Spleen (tissue), 11 donors: ENCODE measurements around the gene DNAJB8. TPM values are rescaled to one million over a fixed set of nuclear protein-coding genes. Genes with fewer than 3 reads are reported as not detected.

Experiments used
- DNase-seq: peaks from one replicate; pipeline ENCODE4 v3.0.0-alpha.2; 2020
- H3K27ac ChIP-seq, 8 donors: fragments of 200-600 bp; sonication (generic) in 7 of 8; 1 replicate in 4 of 8; 2 replicates in 4 of 8; pipeline versions ENCODE4 v1.5.0 to v1.8.0; 2016 to 2021; ENCODE audit warnings: inconsistent platforms in 4 of 8, mild to moderate bottlenecking in 4 of 8, moderate library complexity in 1 of 8
- H3K27me3 ChIP-seq, 7 donors: fragments of 200-600 bp; sonication (generic) in 6 of 7; replicated peaks in 1 of 7; 1 replicate in 4 of 7; 2 replicates in 3 of 7; pipeline versions ENCODE4 v1.5.0 to v1.8.0; 2016 to 2021; ENCODE audit warnings: inconsistent platforms in 3 of 7, mild to moderate bottlenecking in 1 of 7
- H3K36me3 ChIP-seq, 6 donors: fragments of 200-600 bp; sonication (generic) in 5 of 6; 1 replicate in 4 of 6; 2 replicates in 2 of 6; pipeline versions ENCODE4 v1.5.0 to v1.8.0; 2016 to 2021; ENCODE audit warnings: inconsistent platforms in 2 of 6
- H3K4me1 ChIP-seq, 6 donors: fragments of 200-600 bp; sonication (generic) in 5 of 6; 1 replicate in 3 of 6; 2 replicates in 3 of 6; pipeline versions ENCODE4 v1.5.0 to v1.8.0; 2016 to 2021; ENCODE audit warnings: inconsistent platforms in 3 of 6
- H3K4me3 ChIP-seq, 8 donors: fragments of 200-600 bp; sonication (generic) in 7 of 8; 1 replicate in 4 of 8; 2 replicates in 4 of 8; pipeline versions ENCODE4 v1.5.0 to v1.8.0; 2016 to 2021; ENCODE audit warnings: inconsistent platforms in 4 of 8, mild to moderate bottlenecking in 4 of 8, moderate library complexity in 2 of 8
- H3K9me3 ChIP-seq, 8 donors: fragments of 200-600 bp; sonication (generic) in 7 of 8; 1 replicate in 4 of 8; 2 replicates in 4 of 8; pipeline versions ENCODE4 v1.5.0 to v1.8.0; 2016 to 2021; ENCODE audit warnings: inconsistent platforms in 4 of 8
- POLR2A ChIP-seq, 3 donors: fragments of 450-650 bp; IDR thresholded peaks; one replicate each; pipeline ENCODE4 v1.5.1; 2017; ENCODE audit warnings: antibody characterized with exemption in 3 of 3, mild to moderate bottlenecking in 1 of 3
- POLR2AphosphoS5 ChIP-seq, 3 donors: sonication (generic); formaldehyde crosslinking; IDR thresholded peaks; one replicate each; pipeline ENCODE4 v1.5.1; 2017; ENCODE audit warnings: antibody characterized with exemption in 3 of 3
- WGBS, 5 donors: extraction: QIAGEN DNeasy Blood & Tissue Kit in 3 of 5; methylation state at CpG; one replicate each; pipeline versions ENCODE4 v1.1.5 to v1.1.7; 2013 to 2018; 5-methylcytosine and 5-hydroxymethylcytosine counted together
- intact Hi-C: fragments of 100-400 bp; cut with DNase I; formaldehyde crosslinking; loops from one replicate; pipeline ENCODE4 v1.15.0; 2023; ENCODE audit warnings: low total_unique reads
- polyA plus RNA-seq, 3 donors: library from polyadenylated mRNA; stranded (reverse); fragments of 200-250 nt; gene quantifications; one replicate each; pipeline ENCODE4 v1.2.1, GENCODE V29; 2013
- total RNA-seq, 7 donors: library from RNA; depleted of rRNA in 3 of 7; stranded (reverse); fragments of >200 nt in 3 of 7; fragmentation: NEBNext Ultra II Directional in 4 of 7; extraction: Animal tissue kit (Norgen Biotek cat#: 25700) in 4 of 7; gene quantifications; one replicate each; pipeline versions ENCODE4 v1.1.0 to v1.2.1, GENCODE V29; 2016 to 2021
- TF ChIP-seq, protein P1 (sequence below), 11 experiments: fragments of 200-600 bp in 7 of 11; fragments of 450-650 bp in 4 of 11; sonication (generic) in 4 of 11; IDR thresholded peaks in 8 of 11; conservative IDR thresholded peaks in 3 of 11; 1 replicate in 7 of 11; 2 replicates in 4 of 11; pipeline versions ENCODE4 v1.4.0 to v1.8.0; 2016 to 2021; ENCODE audit warnings: antibody characterized with exemption in 11 of 11, inconsistent platforms in 4 of 11, mild to moderate bottlenecking in 1 of 11
- donor health status: healthy with polysubstance abuse.
- donor health status: DM: no; HTN: no; CAD: no; lungs with moderate emphysema.
- donor health status: DM: no; HTN: no; CAD: no.
- donor health status: Bipolar disorder and iron deficiency.
- donor health status: healthy.
- donor health status: DM: no; HTN: no; CAD: no.
- donor health status: DM: yes; HTN: yes; CAD: no.

DNAJB8 gene
- total and polyA plus RNA-seq, 10 donors, result not detected

DNA sequence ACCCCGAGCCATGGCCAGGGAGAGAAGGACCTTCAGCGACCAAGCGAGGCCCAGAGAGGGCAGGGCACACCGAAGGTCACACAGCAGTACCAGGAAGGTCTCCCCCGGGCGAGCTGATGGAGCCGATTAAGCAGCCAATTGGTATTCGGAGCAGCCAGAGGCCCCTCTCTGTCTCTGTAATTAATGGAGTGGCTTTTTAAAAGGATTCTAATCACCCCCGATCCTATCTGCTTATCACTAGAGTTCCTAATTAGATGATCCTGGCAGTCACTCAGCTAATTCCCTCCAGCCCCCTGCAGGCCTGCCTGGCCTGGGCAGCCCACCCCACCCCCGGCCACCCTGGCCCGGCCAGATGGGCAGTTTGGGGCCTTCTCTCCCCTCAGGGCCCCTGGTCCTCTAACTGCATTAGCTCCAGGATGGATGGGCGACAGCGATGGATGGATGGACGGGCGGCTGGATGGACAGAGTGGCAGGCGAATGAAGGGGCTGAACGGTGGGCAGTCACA lies 1.6 kb upstream of the DNAJB8 start:
- 88 to 96% (median 90%) methylated on average over 9 to 17 of the region's 17 CpGs for WGBS, 5 donors
- H3K27me3 ChIP-seq, result peaks cover 0 to 20% (median 0%) of the 10 kb centered on the region in 7 donors
- TF ChIP-seq POLR2AphosphoS5 (IDR thresholded peaks at IDR 0.05), result no peak
- TF ChIP-seq, protein P1, sequence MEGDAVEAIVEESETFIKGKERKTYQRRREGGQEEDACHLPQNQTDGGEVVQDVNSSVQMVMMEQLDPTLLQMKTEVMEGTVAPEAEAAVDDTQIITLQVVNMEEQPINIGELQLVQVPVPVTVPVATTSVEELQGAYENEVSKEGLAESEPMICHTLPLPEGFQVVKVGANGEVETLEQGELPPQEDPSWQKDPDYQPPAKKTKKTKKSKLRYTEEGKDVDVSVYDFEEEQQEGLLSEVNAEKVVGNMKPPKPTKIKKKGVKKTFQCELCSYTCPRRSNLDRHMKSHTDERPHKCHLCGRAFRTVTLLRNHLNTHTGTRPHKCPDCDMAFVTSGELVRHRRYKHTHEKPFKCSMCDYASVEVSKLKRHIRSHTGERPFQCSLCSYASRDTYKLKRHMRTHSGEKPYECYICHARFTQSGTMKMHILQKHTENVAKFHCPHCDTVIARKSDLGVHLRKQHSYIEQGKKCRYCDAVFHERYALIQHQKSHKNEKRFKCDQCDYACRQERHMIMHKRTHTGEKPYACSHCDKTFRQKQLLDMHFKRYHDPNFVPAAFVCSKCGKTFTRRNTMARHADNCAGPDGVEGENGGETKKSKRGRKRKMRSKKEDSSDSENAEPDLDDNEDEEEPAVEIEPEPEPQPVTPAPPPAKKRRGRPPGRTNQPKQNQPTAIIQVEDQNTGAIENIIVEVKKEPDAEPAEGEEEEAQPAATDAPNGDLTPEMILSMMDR (IDR thresholded peaks at IDR 0.05 in 8 of 11, conservative IDR thresholded peaks at IDR 0.05 in 3 of 11), result no peak
- no peak for TF ChIP-seq POLR2A (IDR thresholded peaks at IDR 0.05)
- H3K27ac ChIP-seq, result no peak overlapping the region
- no peak for DNase-seq
- H3K36me3 ChIP-seq, result no peaks in the 10 kb centered on the region
- H3K9me3 ChIP-seq, result no peaks in the 10 kb centered on the region
- intact Hi-C loops, result no loop called here
- no peaks in the 10 kb centered on the region for H3K4me1 ChIP-seq
- H3K4me3 ChIP-seq, result no peak overlapping the region

DNA sequence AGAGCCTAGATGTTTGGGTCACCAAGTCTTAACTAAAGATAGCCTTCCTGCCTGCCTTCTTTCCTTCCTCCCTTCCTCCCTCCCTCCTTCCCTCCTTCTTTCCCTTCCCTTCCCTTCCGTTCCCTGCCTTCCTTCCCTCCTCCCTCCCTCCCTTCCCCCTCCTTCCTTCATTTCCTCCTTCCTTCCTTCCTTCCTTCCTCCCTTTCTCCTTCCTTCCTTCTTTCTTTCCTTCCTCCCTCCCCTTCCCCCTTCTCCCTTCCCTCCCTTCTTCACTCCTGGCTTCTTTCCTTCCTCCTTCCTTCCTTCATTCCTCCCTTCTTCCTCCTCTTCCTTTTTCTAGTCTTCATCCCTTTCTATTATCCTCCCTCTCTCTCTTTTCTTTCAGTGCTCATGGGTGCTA lies 2.0 kb downstream of the DNAJB8 start:
- WGBS, 5 donors, result 17 to 48% (median 35%) methylated on average over 1 of the region's 1 CpG
- intact Hi-C loops, result no loop called here
- Histone ChIP-seq H3K27ac (no peak overlapping the region), H3K4me1 (no peaks in the 10 kb centered on the region), H3K9me3 (no peaks in the 10 kb centered on the region), H3K27me3 (peaks cover 0 to 14% (median 0%) of the 10 kb centered on the region in 7 donors), H3K4me3 (no peak overlapping the region), H3K36me3 (no peaks in the 10 kb centered on the region)
- no peak for TF ChIP-seq POLR2A (IDR thresholded peaks at IDR 0.05)
- no peak for DNase-seq

DNA sequence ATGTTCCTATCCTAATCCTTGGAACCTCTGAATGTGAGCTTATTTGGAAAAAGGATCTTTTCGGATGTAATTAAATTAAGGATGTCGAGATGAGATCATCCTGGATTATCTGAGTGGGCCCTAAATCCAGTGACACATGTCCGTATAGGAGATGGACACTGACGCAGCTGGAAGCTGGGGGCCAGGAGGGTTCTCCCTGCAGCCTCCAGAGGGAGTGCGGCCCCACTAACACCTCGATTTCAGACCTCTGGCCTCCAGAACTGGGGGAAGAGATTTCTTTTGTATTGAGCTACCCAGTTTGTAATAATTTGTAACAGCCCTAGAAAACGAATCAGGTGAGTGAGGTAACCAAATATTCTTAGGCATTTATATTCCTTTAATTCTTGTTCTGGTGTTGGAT lies 2.5 kb downstream of the DNAJB8 start:
- Histone ChIP-seq H3K4me1 (no peaks in the 10 kb centered on the region), H3K27me3 (peaks cover 0 to 16% (median 0%) of the 10 kb centered on the region in 7 donors), H3K36me3 (no peaks in the 10 kb centered on the region), H3K4me3 (no peak overlapping the region), H3K27ac (no peak overlapping the region), H3K9me3 (no peaks in the 10 kb centered on the region)
- intact Hi-C loops, result no loop called here
- 53 to 82% (median 62%) methylated on average over 7 of the region's 7 CpGs for WGBS, 5 donors
- DNase-seq, result no peak
- TF ChIP-seq, protein P1 (IDR thresholded peaks at IDR 0.05 in 8 of 11, conservative IDR thresholded peaks at IDR 0.05 in 3 of 11), result peak in 9 of 11 experiments; percentile 11 to 54 (median 40)
- no peak for TF ChIP-seq POLR2A (IDR thresholded peaks at IDR 0.05)
- peak in 1 of 3 donors; percentile 9 for TF ChIP-seq POLR2AphosphoS5 (IDR thresholded peaks at IDR 0.05)

DNA sequence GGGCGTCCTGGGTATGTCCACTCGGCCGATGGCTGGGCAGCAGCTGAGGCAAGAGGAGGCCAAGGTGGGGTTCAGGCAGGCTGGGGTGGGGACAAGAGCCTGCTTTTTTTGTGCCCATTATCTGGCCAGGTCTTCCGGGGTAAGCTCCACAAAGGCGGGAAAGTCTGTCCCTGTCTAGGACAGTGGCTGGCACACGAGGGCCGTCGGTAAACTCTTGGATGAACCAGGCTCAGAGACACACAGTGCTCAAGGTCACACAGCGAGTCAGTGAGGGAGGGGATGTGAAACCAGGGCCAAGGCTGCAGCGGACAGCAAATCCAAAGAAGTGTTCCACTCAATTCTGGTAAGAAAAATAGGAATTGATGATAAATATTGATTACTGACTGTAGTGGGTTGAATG lies 2.9 kb downstream of the DNAJB8 start:
- Histone ChIP-seq H3K27me3 (peaks cover 0 to 16% (median 0%) of the 10 kb centered on the region in 7 donors), H3K4me3 (no peak overlapping the region), H3K9me3 (no peaks in the 10 kb centered on the region), H3K4me1 (no peaks in the 10 kb centered on the region), H3K36me3 (no peaks in the 10 kb centered on the region), H3K27ac (no peak overlapping the region)
- TF ChIP-seq, protein P1 (IDR thresholded peaks at IDR 0.05 in 8 of 11, conservative IDR thresholded peaks at IDR 0.05 in 3 of 11), result no peak
- no peak for TF ChIP-seq POLR2AphosphoS5 (IDR thresholded peaks at IDR 0.05)
- TF ChIP-seq POLR2A (IDR thresholded peaks at IDR 0.05), result no peak
- WGBS, 5 donors, result 80 to 88% (median 83%) methylated on average over 10 of the region's 10 CpGs
- intact Hi-C loops, result no loop called here
- DNase-seq, result no peak

DNA sequence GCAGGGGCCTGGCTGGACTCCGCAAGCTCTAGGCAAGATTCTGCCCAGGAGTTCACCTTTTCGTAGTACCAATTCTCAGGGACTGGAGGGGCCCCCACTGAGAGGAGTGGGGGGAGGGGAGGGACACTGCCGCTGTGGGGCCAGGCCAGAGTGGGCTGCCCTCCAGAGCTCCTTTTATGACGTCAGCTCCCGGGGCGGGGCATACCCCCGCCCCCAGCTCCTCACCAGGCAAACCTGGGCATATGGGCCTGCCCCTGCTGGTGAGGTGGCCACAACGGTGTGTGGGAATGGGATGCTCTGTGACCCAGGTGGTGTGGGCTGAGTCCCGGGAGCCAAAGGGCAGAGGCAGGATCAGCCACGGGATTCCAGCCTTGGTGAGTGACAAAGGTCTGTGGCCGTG lies 3.3 kb downstream of the DNAJB8 start:
- TF ChIP-seq POLR2AphosphoS5 (IDR thresholded peaks at IDR 0.05), result no peak
- TF ChIP-seq, protein P1 (IDR thresholded peaks at IDR 0.05 in 8 of 11, conservative IDR thresholded peaks at IDR 0.05 in 3 of 11), result no peak
- TF ChIP-seq POLR2A (IDR thresholded peaks at IDR 0.05), result no peak
- 81 to 87% (median 84%) methylated on average over 1 to 11 of the region's 11 CpGs for WGBS, 5 donors
- no peak for DNase-seq
- H3K36me3 ChIP-seq, result no peaks in the 10 kb centered on the region
- no peak overlapping the region for H3K4me3 ChIP-seq
- no peaks in the 10 kb centered on the region for H3K9me3 ChIP-seq
- intact Hi-C loops, result no loop called here
- H3K27ac ChIP-seq, result no peak overlapping the region
- H3K4me1 ChIP-seq, result no peaks in the 10 kb centered on the region
- peaks cover 0 to 16% (median 0%) of the 10 kb centered on the region in 7 donors for H3K27me3 ChIP-seq
